Upper lobe of left lung (tissue), 6 donors: ENCODE data around the gene TSPAN5. TPM values are rescaled to one million over a fixed set of nuclear protein-coding genes. Genes with fewer than 3 reads are reported as not detected.

Experiments used
- ATAC-seq, 2 donors: fragments of 200-7000 bp; cut with Tn5 transposase; one replicate each; pipeline ENCODE4 v1.9.1; 2022; ENCODE audit warnings: mild to moderate bottlenecking in 2 of 2, moderate library complexity in 2 of 2; ENCODE audit not compliant: low FRiP score in 2 of 2
- DNase-seq, 2 donors: peaks; one replicate each; pipeline ENCODE4 v3.0.0-alpha.2; 2019 to 2020
- H3K27ac ChIP-seq, 4 donors: fragments of 200-600 bp; sonication (generic); one replicate each; pipeline ENCODE4 v1.5.1; 2016 to 2019
- H3K27me3 ChIP-seq, 4 donors: fragments of 200-600 bp; sonication (generic); one replicate each; pipeline ENCODE4 v1.5.1; 2017 to 2019
- H3K36me3 ChIP-seq, 4 donors: fragments of 200-600 bp; sonication (generic); one replicate each; pipeline ENCODE4 v1.5.1; 2016 to 2019
- H3K4me1 ChIP-seq, 4 donors: fragments of 200-600 bp; sonication (generic); one replicate each; pipeline ENCODE4 v1.5.1; 2018 to 2019
- H3K4me3 ChIP-seq, 4 donors: fragments of 200-600 bp; sonication (generic); one replicate each; pipeline ENCODE4 v1.5.1; 2017 to 2019; ENCODE audit warnings: mild to moderate bottlenecking in 2 of 4, moderate library complexity in 1 of 4
- H3K9me3 ChIP-seq, 4 donors: fragments of 200-600 bp; sonication (generic); one replicate each; pipeline ENCODE4 v1.5.1; 2018 to 2019
- EP300 ChIP-seq, 4 donors: sonication (generic); formaldehyde crosslinking; IDR thresholded peaks; one replicate each; pipeline ENCODE4 v1.5.1; 2017; ENCODE audit warnings: antibody characterized with exemption in 4 of 4, control low read depth in 2 of 4
- POLR2A ChIP-seq, 4 donors: fragments of 450-650 bp; IDR thresholded peaks; one replicate each; pipeline ENCODE4 v1.5.1; 2016 to 2017; ENCODE audit warnings: antibody characterized with exemption in 4 of 4, mild to moderate bottlenecking in 2 of 4
- POLR2AphosphoS5 ChIP-seq, 2 donors: sonication (generic); formaldehyde crosslinking; IDR thresholded peaks; one replicate each; pipeline ENCODE4 v1.5.1; 2017; ENCODE audit warnings: antibody characterized with exemption in 2 of 2
- WGBS, 2 donors: methylation state at CpG; one replicate each; pipeline ENCODE4 v1.1.5; 2017 to 2018; 5-methylcytosine and 5-hydroxymethylcytosine counted together
- total RNA-seq, 6 donors: library from RNA; depleted of rRNA in 4 of 6; stranded (reverse); fragments of >200 nt in 4 of 6; gene quantifications; one replicate each; pipeline versions ENCODE4 v1.1.0 to v1.2.1, GENCODE V29; 2016 to 2021
- TF ChIP-seq, protein P1 (sequence below), 6 experiments: fragments of 450-650 bp in 4 of 6; fragments of 200-600 bp in 2 of 6; sonication (generic) in 2 of 6; IDR thresholded peaks; one replicate each; pipeline ENCODE4 v1.5.1; 2016 to 2019; ENCODE audit warnings: antibody characterized with exemption in 6 of 6
- donor health status: DM: no; HTN: no; CAD: no; lungs with moderate emphysema.
- donor health status: DM: no; HTN: yes; CAD: no; lungs with severe emphysema.

The TSPAN5 gene
- total RNA-seq, 6 donors from 2014 or later: 3.1 to 12.5 (median 7.2) TPM

DNA sequence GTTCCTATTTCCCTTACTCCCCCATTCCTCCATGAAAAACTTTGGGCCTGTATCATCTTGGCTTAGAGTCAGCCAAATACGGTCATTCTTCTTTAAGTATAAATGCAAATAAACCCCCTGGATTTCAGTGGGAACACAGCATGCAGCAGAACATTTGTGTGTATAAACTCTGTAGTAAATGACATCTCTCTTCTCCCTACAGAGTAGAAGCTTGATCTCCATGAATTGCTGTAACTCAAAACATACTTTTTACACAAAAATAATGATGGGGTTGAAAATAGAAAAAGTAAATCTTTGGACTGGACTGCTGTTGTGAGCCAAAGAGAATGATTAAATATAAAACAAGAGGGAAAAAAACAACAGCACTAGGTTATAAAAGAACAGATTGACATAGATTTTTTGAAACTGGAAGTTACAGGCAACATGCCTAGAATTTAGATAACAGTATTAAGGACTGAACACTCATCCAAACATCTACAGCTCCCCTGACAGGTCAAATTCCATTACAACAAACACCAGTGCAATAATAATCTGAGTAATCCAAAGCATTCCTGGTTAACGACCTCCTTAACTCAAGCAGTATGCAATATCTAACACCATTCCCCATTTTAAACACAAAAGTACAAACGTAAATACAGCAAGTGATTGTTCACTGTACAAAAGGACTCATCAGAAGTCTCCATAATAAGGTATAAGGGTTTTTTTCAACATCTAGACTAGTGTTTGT is 30.7 kb downstream of the TSPAN5 start:
- no peaks in the 10 kb centered on the region for H3K27me3 ChIP-seq
- DNase-seq (no peak), ATAC-seq (no peak)
- TF ChIP-seq POLR2AphosphoS5 (IDR thresholded peaks at IDR 0.05) (no peak), EP300 (IDR thresholded peaks at IDR 0.05) (no peak), POLR2A (IDR thresholded peaks at IDR 0.05) (no peak)
- TF ChIP-seq, protein P1, sequence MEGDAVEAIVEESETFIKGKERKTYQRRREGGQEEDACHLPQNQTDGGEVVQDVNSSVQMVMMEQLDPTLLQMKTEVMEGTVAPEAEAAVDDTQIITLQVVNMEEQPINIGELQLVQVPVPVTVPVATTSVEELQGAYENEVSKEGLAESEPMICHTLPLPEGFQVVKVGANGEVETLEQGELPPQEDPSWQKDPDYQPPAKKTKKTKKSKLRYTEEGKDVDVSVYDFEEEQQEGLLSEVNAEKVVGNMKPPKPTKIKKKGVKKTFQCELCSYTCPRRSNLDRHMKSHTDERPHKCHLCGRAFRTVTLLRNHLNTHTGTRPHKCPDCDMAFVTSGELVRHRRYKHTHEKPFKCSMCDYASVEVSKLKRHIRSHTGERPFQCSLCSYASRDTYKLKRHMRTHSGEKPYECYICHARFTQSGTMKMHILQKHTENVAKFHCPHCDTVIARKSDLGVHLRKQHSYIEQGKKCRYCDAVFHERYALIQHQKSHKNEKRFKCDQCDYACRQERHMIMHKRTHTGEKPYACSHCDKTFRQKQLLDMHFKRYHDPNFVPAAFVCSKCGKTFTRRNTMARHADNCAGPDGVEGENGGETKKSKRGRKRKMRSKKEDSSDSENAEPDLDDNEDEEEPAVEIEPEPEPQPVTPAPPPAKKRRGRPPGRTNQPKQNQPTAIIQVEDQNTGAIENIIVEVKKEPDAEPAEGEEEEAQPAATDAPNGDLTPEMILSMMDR (IDR thresholded peaks at IDR 0.05): no peak
- H3K27ac ChIP-seq: no peak overlapping the region
- H3K4me1 ChIP-seq: peaks cover 0 to 7% (median 1%) of the 10 kb centered on the region in 4 donors
- H3K9me3 ChIP-seq: no peaks in the 10 kb centered on the region
- no peaks in the 10 kb centered on the region for H3K36me3 ChIP-seq
- no peak overlapping the region for H3K4me3 ChIP-seq
- WGBS, 2 donors: 38 to 63% methylated on average over 3 of the region's 3 CpGs

- Histone ChIP-seq H3K4me1 (peaks cover 0 to 7% (median 1%) of the 10 kb centered on the region in 4 donors), H3K36me3 (no peaks in the 10 kb centered on the region), H3K27ac (no peak overlapping the region), H3K27me3 (no peaks in the 10 kb centered on the region), H3K9me3 (no peaks in the 10 kb centered on the region), H3K4me3 (no peak overlapping the region)
- peak in 1 of 2 donors; percentile 29 for DNase-seq
- ATAC-seq: no peak
- TF ChIP-seq POLR2AphosphoS5 (IDR thresholded peaks at IDR 0.05) (no peak), POLR2A (IDR thresholded peaks at IDR 0.05) (no peak), EP300 (IDR thresholded peaks at IDR 0.05) (no peak)
- TF ChIP-seq, protein P1 (IDR thresholded peaks at IDR 0.05): no peak
- WGBS, 2 donors: 70 to 74% methylated on average over 4 of the region's 4 CpGs
Observed at GRCh38 chr4:98626350-98626749, 32.1 kb downstream of the TSPAN5 start.

- WGBS, 2 donors: 84 to 87% methylated on average over 2 of the region's 2 CpGs
- no peak overlapping the region for H3K27ac ChIP-seq
Observed at GRCh38 chr4:98625920-98626319, 32.5 kb downstream of the TSPAN5 start.

GRCh38 chr4:98625399-98625798 is 33.0 kb downstream of the TSPAN5 start:
- no peaks in the 10 kb centered on the region for H3K27me3 ChIP-seq
- H3K4me1 ChIP-seq: peaks cover 0 to 7% (median 1%) of the 10 kb centered on the region in 4 donors
- no peak overlapping the region for H3K27ac ChIP-seq
- no peaks in the 10 kb centered on the region for H3K36me3 ChIP-seq
- ATAC-seq: no peak
- H3K9me3 ChIP-seq: no peaks in the 10 kb centered on the region
- no peak for DNase-seq
- no peak overlapping the region for H3K4me3 ChIP-seq
- TF ChIP-seq, protein P1 (IDR thresholded peaks at IDR 0.05): no peak
- no peak for TF ChIP-seq EP300 (IDR thresholded peaks at IDR 0.05)
- TF ChIP-seq POLR2AphosphoS5 (IDR thresholded peaks at IDR 0.05): no peak
- no peak for TF ChIP-seq POLR2A (IDR thresholded peaks at IDR 0.05)
- WGBS, 2 donors: 55 to 57% methylated on average over 4 of the region's 4 CpGs

More at GRCh38 chr4:98625920-98626319, 32.5 kb downstream of the TSPAN5 start:
- no peaks in the 10 kb centered on the region for H3K27me3 ChIP-seq
- no peaks in the 10 kb centered on the region for H3K9me3 ChIP-seq
- no peak overlapping the region for H3K4me3 ChIP-seq
- H3K36me3 ChIP-seq: no peaks in the 10 kb centered on the region
- TF ChIP-seq POLR2AphosphoS5 (IDR thresholded peaks at IDR 0.05) (no peak), EP300 (IDR thresholded peaks at IDR 0.05) (no peak), POLR2A (IDR thresholded peaks at IDR 0.05) (no peak)
- TF ChIP-seq, protein P1 (IDR thresholded peaks at IDR 0.05): no peak
- DNase-seq: no peak
- no peak for ATAC-seq
- peaks cover 0 to 7% (median 1%) of the 10 kb centered on the region in 4 donors for H3K4me1 ChIP-seq

DNA sequence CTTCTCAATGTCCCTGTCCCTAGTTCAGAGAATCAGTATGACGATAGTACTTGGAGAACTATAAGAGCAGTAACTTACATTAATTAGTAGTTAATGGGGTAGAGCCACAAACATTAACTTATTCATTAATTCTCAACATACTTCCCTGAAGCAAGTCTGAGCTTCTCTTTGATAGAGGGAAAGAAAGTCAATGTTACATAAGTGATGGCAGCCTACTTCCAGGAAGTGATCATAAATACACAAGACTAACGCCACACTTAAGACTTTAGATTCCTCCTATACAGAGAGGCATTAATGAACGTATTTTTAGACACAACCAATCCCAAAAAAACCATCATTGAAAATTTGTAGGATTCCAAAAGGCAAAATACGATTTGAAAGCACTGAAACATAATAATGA is 33.8 kb downstream of the TSPAN5 start:
- peaks cover 0 to 7% (median 1%) of the 10 kb centered on the region in 4 donors for H3K4me1 ChIP-seq
- 85 to 90% methylated on average over 4 of the region's 4 CpGs for WGBS, 2 donors

More for the DNA sequence above, 33.8 kb downstream of the TSPAN5 start:
- no peaks in the 10 kb centered on the region for H3K27me3 ChIP-seq
- no peaks in the 10 kb centered on the region for H3K36me3 ChIP-seq
- DNase-seq (no peak), ATAC-seq (no peak)
- no peaks in the 10 kb centered on the region for H3K9me3 ChIP-seq
- TF ChIP-seq, protein P1 (IDR thresholded peaks at IDR 0.05): no peak
- TF ChIP-seq EP300 (IDR thresholded peaks at IDR 0.05): no peak
- no peak for TF ChIP-seq POLR2AphosphoS5 (IDR thresholded peaks at IDR 0.05)
- no peak for TF ChIP-seq POLR2A (IDR thresholded peaks at IDR 0.05)
- no peak overlapping the region for H3K27ac ChIP-seq
- no peak overlapping the region for H3K4me3 ChIP-seq
